HG03575 (cell line): ENCODE measurements around the gene CALN1.

ENCODE experiments used
- ATAC-seq: cut with Tn5 transposase; IDR thresholded peaks from one replicate; pipeline ENCODE4 v1.9.1; 2021; ENCODE audit not compliant: unreplicated experiment, insufficient number of reproducible peaks, low FRiP score; ENCODE audit errors: extremely low read depth

CALN1 gene

DNA sequence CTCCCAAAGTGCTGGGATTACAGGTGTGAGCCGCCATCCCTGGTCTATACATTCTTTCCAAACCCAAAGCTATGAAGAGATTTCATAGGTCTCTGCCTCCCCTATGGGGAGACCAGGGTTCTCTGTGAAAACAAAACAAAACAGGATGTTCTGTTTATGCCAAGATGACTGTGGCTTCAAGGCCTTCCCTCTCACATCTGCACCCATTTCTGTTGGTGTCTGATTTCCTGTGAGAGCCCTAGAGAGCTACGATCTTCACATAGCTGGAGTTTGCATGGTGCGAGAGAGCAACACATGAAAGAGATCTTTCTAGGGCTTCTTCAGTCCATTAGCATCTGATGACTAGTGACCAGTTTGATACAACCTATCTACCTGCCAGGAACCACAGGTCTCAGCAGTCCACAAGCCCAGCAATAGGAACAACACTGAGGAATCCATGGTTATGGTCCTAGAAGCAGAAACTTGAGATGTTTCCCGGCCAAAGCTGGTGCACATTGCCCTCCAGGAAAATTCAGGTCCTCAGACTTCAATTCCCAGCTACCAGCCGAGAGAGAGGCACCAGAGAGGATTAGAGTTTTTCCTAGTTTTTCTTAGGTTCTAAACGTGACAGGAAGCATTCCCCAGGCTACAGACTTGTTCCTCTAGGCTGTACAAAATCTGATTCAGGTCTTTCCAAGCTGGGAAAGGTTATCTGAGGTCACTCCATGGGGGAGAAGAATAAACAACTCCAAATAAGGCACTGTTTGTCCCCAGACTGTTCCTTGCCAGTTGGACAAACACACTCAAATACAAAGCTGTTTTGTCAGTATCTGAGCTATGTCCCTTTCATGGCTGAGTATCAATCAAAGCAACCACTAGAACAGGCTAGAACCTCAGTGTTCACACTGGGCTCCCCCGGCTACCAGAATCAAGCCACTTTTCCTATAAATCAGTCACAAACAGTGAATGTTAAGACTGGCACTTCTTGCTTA lies 259.7 kb downstream of the CALN1 start:
- no peak for ATAC-seq

DNA sequence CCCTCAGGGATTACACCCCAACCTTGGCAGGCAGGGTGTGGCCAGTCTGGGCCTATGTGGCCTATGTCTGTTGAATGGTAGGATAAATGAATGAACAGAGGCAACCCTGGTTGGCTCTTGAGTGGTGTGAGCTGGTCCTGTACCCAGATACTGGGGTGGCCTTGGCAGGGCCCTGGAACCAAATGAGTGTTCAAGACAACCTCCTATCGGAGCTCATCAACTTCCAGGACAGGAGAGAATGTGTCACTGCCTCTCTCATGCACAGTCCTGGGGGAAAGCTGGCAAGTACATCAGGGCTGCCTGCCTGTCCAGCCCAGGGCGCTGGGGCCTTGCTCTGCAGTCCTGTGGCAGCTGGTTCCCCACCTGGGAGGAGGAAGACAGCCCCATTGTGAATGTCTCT lies 271.6 kb downstream of the CALN1 start:
- ATAC-seq = no peak

DNA sequence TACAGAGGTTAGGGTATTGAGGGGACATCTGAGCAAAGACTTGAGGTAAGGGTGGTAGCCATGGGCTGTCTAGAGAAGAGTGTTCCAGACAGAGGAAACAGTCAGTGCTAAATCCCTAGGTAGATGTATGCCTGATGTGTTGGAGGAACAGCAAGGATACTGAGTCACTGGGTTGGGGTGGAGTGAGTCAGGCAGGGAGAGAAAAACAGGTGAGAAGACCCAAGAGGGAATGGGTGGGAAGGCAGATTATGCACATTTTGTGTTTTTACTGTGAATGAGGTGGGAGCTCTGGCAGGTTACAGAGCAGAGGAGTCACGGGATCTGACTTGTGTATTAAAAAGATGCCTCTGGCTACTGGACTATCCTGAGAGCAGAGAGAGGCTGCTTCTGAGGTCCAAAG lies 285.0 kb downstream of the CALN1 start:
- ATAC-seq = no peak

- no peak for ATAC-seq
Measured at GRCh38 chr7:72123913-72124312, 288.2 kb downstream of the CALN1 start.

DNA sequence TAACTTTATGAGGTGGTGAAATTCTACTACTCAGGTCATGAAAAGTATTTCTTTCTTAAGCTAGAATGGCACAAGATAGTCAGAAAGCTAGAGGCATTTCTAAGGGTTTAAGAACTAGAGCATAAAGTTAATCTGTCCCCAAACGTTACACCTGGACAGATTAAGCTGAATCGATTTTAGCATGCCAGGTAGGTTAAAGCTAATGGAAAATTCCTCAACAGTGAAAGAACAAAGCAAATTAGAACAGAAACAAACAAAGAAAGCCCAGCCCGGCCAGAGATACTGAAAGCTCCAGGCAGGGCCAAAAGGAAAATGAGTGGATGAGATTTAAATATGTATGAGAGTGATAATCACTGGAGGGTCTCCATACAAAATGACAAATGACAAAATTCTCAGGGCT lies 293.8 kb downstream of the CALN1 start:
- no peak for ATAC-seq

DNA sequence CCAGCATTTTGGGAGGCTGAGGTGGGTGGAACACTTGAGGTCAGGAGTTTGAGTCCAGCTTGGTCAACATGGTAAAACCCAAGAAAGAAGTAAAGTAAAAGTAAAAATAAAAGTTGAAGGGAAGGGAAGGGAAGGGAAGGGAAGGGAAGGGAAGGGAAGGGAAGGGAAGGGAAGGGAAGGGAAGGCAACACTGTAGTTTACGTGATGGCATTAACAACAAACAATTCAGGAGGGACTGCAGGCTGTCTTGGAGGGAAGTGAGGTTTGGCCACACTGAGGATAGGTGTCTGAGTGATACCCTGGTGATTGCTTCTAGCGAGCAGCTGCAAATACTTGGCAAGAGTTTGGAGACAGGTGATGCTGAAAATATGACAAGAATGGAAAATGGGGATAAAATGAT lies 298.0 kb downstream of the CALN1 start:
- ATAC-seq = no peak

DNA sequence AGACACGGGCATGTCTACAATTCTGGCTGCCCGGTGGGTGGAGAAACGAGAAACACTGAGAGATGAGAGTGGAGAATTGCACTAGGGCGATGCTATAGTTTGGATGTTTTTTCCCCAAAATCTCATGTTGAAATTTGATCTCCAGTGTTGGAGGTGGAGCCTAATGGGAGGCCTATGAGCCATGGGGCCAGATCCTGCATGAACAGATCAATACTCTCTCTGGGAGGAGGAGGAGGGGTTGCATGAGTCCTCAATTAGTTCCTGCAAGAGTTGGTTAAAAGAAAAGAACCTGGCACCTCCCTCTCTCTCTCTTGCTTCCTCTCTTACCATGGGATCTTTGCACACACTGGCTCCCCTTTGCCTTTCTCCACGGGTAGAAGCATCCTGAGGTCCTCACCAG lies 299.1 kb downstream of the CALN1 start:
- ATAC-seq = no peak

- no peak for ATAC-seq
Measured at GRCh38 chr7:72112530-72112929, 299.6 kb downstream of the CALN1 start.

DNA sequence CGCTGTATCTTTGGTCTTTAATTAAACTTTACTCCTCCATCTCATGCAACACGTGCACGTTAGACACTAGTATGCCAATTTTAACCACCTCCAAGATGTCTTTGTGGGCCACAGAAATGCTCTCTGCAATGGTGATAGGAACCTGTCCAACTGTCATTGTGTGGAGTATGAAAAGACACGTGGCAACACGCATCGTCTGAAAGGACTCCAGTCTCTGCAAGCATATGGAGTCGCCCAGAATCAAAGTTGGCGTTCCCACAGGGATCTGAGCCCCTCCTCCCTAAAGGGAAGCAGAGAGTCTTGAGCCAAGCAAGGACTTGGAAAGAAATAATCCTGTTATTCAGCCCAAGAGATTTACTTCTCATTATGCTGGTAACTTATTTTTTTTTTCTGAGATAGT lies 301.1 kb downstream of the CALN1 start:
- ATAC-seq = no peak

DNA sequence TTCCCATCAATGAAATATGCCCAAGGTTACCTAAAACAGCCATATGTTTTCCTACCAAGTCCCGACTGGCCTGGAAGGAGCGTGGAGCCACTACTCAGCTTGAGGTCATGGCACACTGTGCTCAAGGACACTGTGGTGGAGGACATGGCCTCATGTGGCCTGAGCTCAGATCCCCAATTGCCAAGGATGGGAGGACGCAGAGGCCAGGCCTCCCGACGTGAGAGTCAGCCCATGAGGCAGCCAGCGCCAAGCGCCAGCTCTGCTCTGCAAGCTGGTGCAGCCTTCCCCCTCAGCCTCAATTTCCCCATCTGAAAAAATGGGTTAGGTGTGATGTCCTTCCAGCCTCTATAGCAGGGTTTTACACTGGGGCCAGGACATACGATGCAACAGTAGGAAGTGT lies 302.6 kb downstream of the CALN1 start:
- ATAC-seq = no peak

DNA sequence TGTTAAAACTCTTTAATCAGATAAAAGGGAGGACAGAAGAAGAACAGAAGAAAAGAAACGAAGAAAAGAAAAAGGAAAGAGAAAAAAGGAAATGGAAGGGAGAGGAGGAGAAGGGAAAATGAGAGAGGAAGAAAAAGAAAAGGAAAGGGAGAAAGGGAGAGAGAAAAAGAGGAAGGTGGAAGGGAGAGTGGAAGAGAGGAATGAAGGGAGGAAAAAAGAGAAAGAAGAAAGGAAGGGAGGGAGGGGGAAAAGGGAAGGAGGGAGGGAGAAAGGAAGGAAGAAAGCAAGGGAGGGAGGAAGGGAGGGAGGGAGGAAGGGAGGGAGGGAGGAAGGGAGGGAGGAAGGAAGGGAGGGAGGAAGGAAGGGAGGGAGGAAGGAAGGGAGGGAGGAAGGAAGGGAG lies 305.7 kb downstream of the CALN1 start:
- ATAC-seq = no peak

DNA sequence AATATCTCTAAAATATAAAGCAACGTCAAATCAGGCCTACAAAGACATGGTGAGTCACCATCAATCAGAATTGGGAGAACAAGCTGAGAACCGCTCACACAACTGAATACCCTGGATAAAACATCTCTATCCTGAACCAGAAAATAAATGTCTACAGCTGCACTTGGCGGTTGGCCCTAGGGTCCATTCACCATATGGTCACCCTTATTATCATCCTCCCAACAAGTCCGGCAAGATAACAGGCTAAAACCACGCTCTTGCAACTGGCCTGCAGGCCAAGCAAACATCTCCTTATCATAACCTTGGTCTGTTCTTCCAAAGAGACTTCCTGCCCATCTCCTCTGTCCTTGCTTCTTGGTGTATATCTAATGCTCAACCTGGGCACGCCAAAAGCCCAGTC lies 310.7 kb downstream of the CALN1 start:
- no peak for ATAC-seq

DNA sequence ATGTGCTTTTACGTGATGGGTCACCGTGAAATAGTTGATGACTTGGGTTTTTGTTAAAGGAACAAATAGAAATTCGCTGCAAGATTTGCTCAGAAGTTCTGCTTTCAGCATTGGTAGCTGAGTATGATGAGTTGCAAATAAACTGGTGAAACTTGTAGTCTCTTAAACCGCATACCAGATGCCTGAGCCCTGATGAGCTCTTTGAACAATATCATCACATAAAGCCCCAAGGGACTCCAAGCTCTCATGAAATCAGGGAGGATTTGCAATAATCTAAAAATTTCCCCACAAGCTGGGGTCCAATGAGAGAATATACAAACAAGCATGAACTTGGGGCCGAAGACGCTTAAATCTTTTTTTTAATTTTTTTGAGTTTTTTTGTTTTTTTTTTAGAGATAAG lies 312.4 kb downstream of the CALN1 start:
- no peak for ATAC-seq

- ATAC-seq = no peak
Measured at GRCh38 chr7:72098807-72099580, 313.1 kb downstream of the CALN1 start.

- no peak for ATAC-seq
Measured at GRCh38 chr7:72097226-72097625, 314.9 kb downstream of the CALN1 start.

GRCh38 chr7:72092769-72093168 lies 319.4 kb downstream of the CALN1 start:
- ATAC-seq = no peak

GRCh38 chr7:72087926-72088325 lies 324.2 kb downstream of the CALN1 start:
- no peak for ATAC-seq

DNA sequence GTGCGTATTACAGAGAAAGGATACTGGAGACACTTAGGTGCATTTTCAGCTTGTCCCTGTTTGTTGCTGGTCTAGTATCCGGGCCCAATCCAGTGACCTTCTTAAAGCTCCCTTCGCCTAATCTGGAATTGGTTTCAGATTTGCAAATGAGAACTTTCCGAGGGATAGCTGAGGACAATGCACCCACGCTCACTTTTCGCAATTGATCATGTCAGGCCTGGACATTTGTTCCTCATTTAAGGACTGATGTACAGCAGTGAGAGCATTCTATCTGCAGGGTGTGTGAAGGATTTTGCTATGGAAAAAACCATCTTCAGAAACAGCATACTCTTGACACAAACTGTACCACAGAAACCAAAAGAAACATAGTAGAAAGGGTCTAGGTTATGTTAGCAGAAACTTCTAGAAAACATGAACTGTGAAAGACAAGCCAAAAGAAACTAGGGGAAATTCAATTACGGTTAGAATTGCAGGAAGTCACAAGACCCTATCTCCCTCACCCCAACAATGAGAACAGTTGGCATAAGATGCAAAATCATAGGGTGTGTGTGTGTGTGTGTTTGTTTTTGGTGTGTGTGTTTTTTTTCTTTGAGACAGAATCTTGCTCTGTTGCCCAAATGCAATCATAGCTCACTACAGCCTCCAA lies 331.1 kb downstream of the CALN1 start:
- ATAC-seq = no peak

DNA sequence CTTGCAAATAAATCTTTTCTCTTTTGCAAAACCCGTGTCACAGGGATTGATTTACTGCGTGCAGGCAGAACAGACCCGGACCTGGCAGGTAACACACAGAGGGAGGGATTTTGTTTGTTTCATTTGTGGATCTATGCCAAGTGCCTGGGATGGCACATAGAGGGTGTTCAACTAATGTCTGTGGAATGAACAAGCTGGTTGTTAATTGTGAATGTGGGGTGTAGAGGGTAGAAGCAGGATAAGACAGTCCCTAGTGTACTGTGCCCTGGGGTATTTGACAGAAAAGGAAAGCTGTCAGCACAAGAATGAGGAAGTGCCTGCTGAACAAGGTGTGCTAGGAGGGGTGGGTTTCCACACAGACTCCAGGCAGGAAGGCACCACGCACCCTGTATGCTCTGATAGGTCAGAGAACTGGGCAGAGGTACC lies 331.8 kb downstream of the CALN1 start:
- no peak for ATAC-seq

DNA sequence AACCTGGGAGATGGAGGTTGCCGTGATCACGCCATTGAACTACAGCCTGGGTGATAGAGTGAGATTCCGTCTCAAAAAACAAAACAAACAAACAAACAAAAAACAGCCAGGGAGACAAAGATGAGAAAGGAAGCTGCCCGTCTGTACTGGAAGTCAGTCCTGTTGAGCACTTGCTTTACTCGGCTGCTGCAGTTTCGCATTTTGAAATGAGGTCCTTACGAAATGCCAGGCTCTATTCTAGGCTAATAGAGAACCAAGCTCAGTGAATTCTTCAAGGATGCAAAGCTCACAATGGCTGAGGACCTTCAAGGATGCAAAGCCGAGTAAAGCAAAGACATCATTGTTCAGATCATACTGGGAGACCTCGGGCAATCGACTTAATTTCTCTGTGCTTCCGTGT lies 333.3 kb downstream of the CALN1 start:
- no peak for ATAC-seq
